HEK293 (cell line): ENCODE measurements around the gene TAPBP.

ENCODE experiments used
- ZBTB21 ChIP-seq: fragments of 450-650 bp; formaldehyde crosslinking; IDR thresholded peaks from 2 replicates; pipeline ENCODE4 v1.5.1; 2017; ENCODE audit warnings: missing biosample characterization, missing genetic modification characterization
- ZNF132 ChIP-seq: fragments of 450-650 bp; formaldehyde crosslinking; IDR thresholded peaks from 2 replicates; pipeline ENCODE4 v1.5.1; 2017; ENCODE audit warnings: missing biosample characterization, missing genetic modification characterization, borderline replicate concordance
- ZNF274 ChIP-seq, 2 experiments: fragments of 200-500 bp in 1 of 2; fragments of 450-650 bp in 1 of 2; sonication (Bioruptor generic) in 1 of 2; formaldehyde crosslinking in 1 of 2; IDR thresholded peaks; 2 replicates each; pipeline versions ENCODE4 v1.5.1 to v1.6.1; 2014 to 2016; ENCODE audit warnings: borderline replicate concordance in 1 of 2, inconsistent platforms in 1 of 2, low read length in 1 of 2, missing biosample characterization in 1 of 2, missing genetic modification characterization in 1 of 2
- TF ChIP-seq, protein P1 (sequence below): fragments of 450-650 bp; formaldehyde crosslinking; IDR thresholded peaks from 2 replicates; pipeline ENCODE4 v1.5.1; 2016; ENCODE audit warnings: missing biosample characterization, missing genetic modification characterization

DNA sequence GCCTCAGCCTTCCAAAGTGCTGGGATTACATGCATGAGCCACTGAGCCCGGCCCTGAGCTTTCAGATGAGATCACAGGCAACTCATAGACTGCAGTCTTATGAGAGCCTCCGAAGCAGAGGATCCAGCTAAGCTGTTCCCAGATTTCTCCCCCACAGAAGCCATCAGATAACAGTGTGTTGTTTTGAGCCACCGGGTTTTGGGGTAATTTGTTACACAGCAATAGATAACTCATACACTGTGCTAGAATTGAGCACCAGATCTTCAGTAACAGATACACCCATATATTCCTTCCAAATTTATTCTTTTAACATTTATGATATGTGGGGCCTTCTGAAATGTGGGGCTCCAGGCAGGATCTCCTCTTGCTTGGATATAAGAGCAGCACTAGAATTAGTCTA is 22.6 kb upstream of the TAPBP start:
- TF ChIP-seq, protein P1, sequence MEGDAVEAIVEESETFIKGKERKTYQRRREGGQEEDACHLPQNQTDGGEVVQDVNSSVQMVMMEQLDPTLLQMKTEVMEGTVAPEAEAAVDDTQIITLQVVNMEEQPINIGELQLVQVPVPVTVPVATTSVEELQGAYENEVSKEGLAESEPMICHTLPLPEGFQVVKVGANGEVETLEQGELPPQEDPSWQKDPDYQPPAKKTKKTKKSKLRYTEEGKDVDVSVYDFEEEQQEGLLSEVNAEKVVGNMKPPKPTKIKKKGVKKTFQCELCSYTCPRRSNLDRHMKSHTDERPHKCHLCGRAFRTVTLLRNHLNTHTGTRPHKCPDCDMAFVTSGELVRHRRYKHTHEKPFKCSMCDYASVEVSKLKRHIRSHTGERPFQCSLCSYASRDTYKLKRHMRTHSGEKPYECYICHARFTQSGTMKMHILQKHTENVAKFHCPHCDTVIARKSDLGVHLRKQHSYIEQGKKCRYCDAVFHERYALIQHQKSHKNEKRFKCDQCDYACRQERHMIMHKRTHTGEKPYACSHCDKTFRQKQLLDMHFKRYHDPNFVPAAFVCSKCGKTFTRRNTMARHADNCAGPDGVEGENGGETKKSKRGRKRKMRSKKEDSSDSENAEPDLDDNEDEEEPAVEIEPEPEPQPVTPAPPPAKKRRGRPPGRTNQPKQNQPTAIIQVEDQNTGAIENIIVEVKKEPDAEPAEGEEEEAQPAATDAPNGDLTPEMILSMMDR (tag by site-specific recombination) = no peak
- TF ChIP-seq ZNF132 (tag by site-specific recombination) (no peak), ZNF274 (IDR thresholded peaks at IDR 0.05; ENCODE audit: low read length) (no peak), ZNF274 (tag by site-specific recombination; IDR thresholded peaks at IDR 0.05; ENCODE audit: borderline replicate concordance) (no peak), ZBTB21 (tag by site-specific recombination) (no peak)
